SK-N-SH (cell line): ENCODE measurements around the gene ABCA9. TPM values are rescaled to one million over a fixed set of nuclear protein-coding genes. Genes with fewer than 3 reads are reported as not detected.
"Not testable (repeated sequence)": the region's sequence is repeated elsewhere in the genome, so short reads cannot be mapped to it uniquely, and the experiment has no call there.

ENCODE experiments used
- CTCF ChIA-PET: fragments of 300-600, 350-600 bp; formaldehyde crosslinking; extraction: SDS; loops from one replicate; lab custom pipeline; 2021; lab: Yijun Ruan, JAX
- POLR2A ChIA-PET: fragments of 350-600 bp; sonication (Branson Sonifier 250); formaldehyde crosslinking; extraction: SDS; loops from one replicate; lab custom pipeline; 2020; ENCODE audit warnings: antibody characterized with exemption, inconsistent platforms; lab: Yijun Ruan, JAX
- DNase-seq: peaks from one replicate; pipeline ENCODE4 v3.0.0; 2012
- H2AFZ ChIP-seq: fragments of 200-600 bp; sonication (generic); 2 replicates; pipeline ENCODE4 v1.8.1; 2016; ENCODE audit warnings: antibody characterized with exemption, mild to moderate bottlenecking, low read depth
- H3F3A ChIP-seq: fragments of 200-600 bp; sonication (generic); replicated peaks from 2 replicates; pipeline ENCODE3; 2016; ENCODE audit warnings: antibody characterized with exemption, mild to moderate bottlenecking; ENCODE audit not compliant: insufficient read depth
- H3K27ac ChIP-seq, 2 experiments: fragments of 200-500 bp in 1 of 2; fragments of 200-600 bp in 1 of 2; sonication (Bioruptor generic) in 1 of 2; sonication (generic), shearing (Covaris generic) in 1 of 2; 2 replicates each; pipeline versions ENCODE4 v1.5.1 to v1.6.1; 2014 to 2016; ENCODE audit warnings: low read depth in 2 of 2, inconsistent platforms in 1 of 2, low read length in 1 of 2, mild to moderate bottlenecking in 1 of 2, mixed read lengths in 1 of 2
- H3K27me3 ChIP-seq: fragments of 200-600 bp; sonication (generic), shearing (Covaris generic); 2 replicates; pipeline ENCODE4 v1.6.1; 2016; ENCODE audit warnings: mixed run types; ENCODE audit not compliant: insufficient read depth
- H3K36me3 ChIP-seq, 2 experiments: fragments of 200-500 bp in 1 of 2; fragments of 200-600 bp in 1 of 2; sonication (Bioruptor generic) in 1 of 2; sonication (generic) in 1 of 2; replicated peaks in 1 of 2; 2 replicates each; pipeline versions ENCODE3 to v1.5.1; 2014 to 2016; ENCODE audit warnings: low read length in 1 of 2, mild to moderate bottlenecking in 1 of 2; ENCODE audit not compliant: insufficient read depth in 2 of 2, control insufficient read depth in 1 of 2
- H3K4me1 ChIP-seq, 2 experiments: fragments of 200-500 bp in 1 of 2; fragments of 200-600 bp in 1 of 2; sonication (Bioruptor generic) in 1 of 2; sonication (generic), shearing (Covaris generic) in 1 of 2; 2 replicates each; pipeline versions ENCODE4 v1.5.1 to v1.6.1; 2014 to 2016; ENCODE audit warnings: low read depth in 1 of 2, low read length in 1 of 2, mixed run types in 1 of 2; ENCODE audit not compliant: insufficient read depth in 2 of 2, control insufficient read depth in 1 of 2
- H3K4me2 ChIP-seq: fragments of 200-600 bp; sonication (generic), shearing (Covaris generic); 2 replicates; pipeline ENCODE4 v1.6.1; 2017; ENCODE audit warnings: mixed run types
- H3K4me3 ChIP-seq, 2 experiments: fragments of 200-500 bp in 1 of 2; fragments of 200-600 bp in 1 of 2; sonication (Bioruptor generic) in 1 of 2; sonication (generic), shearing (Covaris generic) in 1 of 2; 2 replicates each; pipeline versions ENCODE4 v1.5.1 to v1.8.1; 2014 to 2016; ENCODE audit warnings: low read depth in 2 of 2, inconsistent platforms in 1 of 2, low read length in 1 of 2, mild to moderate bottlenecking in 1 of 2, mixed read lengths in 1 of 2, moderate library complexity in 1 of 2
- H3K79me2 ChIP-seq: fragments of 200-600 bp; sonication (generic); 2 replicates; pipeline ENCODE4 v1.8.1; 2017; ENCODE audit warnings: mild to moderate bottlenecking; ENCODE audit not compliant: insufficient read depth
- H3K9ac ChIP-seq: fragments of 200-600 bp; sonication (generic); 2 replicates; pipeline ENCODE4 v1.6.1; 2017; ENCODE audit warnings: mixed run types
- H3K9me2 ChIP-seq: fragments of 200-600 bp; sonication (generic); 2 replicates; pipeline ENCODE4 v1.6.1; 2017; ENCODE audit warnings: mixed run types
- H3K9me3 ChIP-seq: fragments of 200-600 bp; sonication (generic); 2 replicates; pipeline ENCODE4 v1.6.1; 2017; ENCODE audit warnings: mixed run types, mild to moderate bottlenecking, moderate library complexity
- H4K20me1 ChIP-seq: fragments of 200-600 bp; sonication (generic); 2 replicates; pipeline ENCODE4 v1.6.1; 2017; ENCODE audit warnings: mild to moderate bottlenecking, mixed run types; ENCODE audit not compliant: insufficient read depth
- MAX ChIP-seq: IDR thresholded peaks from 2 replicates; pipeline ENCODE4 v1.4.0; 2012; ENCODE audit warnings: low read depth
- REST ChIP-seq: IDR thresholded peaks from 2 replicates; pipeline ENCODE4 v1.6.1; 2012; ENCODE audit warnings: mild to moderate bottlenecking, low read depth, low read length, moderate library complexity
- TCF12 ChIP-seq: IDR thresholded peaks from 2 replicates; pipeline ENCODE4 v1.4.0; 2012
- WGBS: methylation state at CpG from one replicate; pipeline ENCODE4 v1.1.6; 2017; ENCODE audit warnings: low lambda C conversion rate; 5-methylcytosine and 5-hydroxymethylcytosine counted together
- polyA plus RNA-seq, 3 experiments: library from polyadenylated mRNA; depleted of rRNA; stranded (reverse); fragments of >200 nt; gene quantifications; 2 replicates each; pipeline ENCODE4 v1.2.3, GENCODE V29; 2012

The ABCA9 gene
- polyA plus RNA-seq, 1 of the 3 experiments (the other 2 are of a cell fraction) = 0.07 TPM

DNA sequence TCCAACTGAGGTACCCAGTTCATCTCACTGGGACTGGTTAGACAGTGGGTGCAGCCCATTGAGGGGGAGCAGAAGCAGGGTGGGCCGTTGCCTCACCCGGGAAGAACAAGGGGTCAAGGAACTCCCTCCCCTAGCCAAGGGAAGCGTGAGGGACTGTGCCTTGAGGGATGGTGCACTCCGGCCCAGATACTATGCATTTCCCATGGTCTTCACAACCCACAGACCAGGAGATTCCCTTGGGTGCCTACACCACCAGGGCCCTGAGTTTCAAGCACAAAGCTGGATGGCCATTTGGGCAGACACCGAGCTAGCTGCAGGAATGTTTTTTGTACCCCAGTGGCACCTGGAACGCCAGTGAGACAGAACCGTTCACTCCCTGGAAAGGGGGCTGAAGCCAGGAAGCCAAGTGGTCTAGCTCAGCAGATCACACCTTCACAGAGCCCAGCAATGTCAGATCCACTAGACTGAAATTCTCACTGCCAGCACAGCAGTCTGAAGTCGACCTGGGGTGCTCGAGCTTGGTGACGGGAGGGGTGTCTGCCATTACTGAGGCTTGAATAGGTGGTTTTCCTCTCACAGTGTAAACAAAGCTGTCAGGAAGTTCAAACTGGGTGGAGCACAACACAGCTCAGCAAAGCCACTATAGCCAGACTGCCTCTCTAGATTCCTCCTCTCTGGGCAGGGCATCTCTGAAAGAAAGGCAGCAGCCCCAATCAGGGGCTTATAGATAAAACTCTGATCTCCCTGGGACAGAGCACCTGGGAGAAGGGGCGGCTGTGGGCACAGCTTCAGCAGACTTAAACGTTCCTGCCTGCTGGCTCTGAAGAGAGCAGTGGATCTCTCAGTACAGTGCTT lies 9.9 kb upstream of the ABCA9 start:
- H3K36me3 ChIP-seq, H2AFZ ChIP-seq, H3K9ac ChIP-seq, CTCF ChIA-PET, POLR2A ChIA-PET, H3K27ac ChIP-seq, H3K79me2 ChIP-seq, H4K20me1 ChIP-seq, H3K27me3 ChIP-seq, H3K4me1 ChIP-seq, H3K9me3 ChIP-seq, H3F3A ChIP-seq, H3K4me2 ChIP-seq, H3K9me2 ChIP-seq, H3K4me3 ChIP-seq, DNase-seq: not testable (repeated sequence)
- WGBS = 15% methylated on average over 12 of the region's 12 CpGs

DNA sequence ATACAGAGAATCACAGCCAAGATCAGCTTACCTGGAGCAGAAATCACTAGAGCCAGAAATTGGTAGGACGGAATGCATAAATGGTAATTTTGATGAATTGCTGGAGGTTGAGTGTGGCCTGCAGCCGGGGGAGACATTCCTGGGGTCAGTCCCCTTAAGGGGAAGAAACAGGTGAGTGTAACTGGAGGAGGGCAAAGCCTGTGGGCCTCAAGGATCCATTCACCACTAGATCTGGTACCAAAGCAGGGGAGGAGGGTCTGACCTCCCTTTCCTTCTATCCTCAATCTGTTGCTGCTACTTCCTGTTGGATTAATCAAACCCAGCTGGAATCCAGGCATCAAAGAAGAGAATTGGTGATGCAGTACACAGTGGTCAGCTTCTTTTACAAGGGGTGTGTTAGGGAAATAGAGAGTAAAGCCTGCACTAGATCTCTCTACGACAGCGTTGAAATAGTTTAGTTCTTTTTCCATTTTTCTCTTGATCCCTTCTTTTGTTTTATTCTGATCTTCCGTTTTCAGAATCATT lies 8.6 kb upstream of the ABCA9 start:
- DNase-seq = peak; percentile 32
- Histone ChIP-seq H3K9me3 (no peaks in the 10 kb centered on the region), H3K79me2 (no peaks in the 10 kb centered on the region), H4K20me1 (no peaks in the 10 kb centered on the region), H3K4me3 (no peak overlapping the region), H3K27me3 (no peaks in the 10 kb centered on the region; the same call in 1 of the 2 replicates), H3K4me2 (no peak overlapping the region), H3K36me3 (no peaks in the 10 kb centered on the region), H3K4me1 (peaks cover 0 to 6% of the 10 kb centered on the region in 2 experiments; a peak in 2 of 4 replicates), H3K9ac (no peak overlapping the region), H2AFZ (no peak overlapping the region), H3K9me2 (no peaks in the 10 kb centered on the region), H3K27ac (no peak overlapping the region), H3F3A (no peaks in the 10 kb centered on the region)
- WGBS = 44% methylated on average over 5 of the region's 5 CpGs
- no peak for TF ChIP-seq REST
- TF ChIP-seq TCF12 = peak; percentile 22; the same call in 1 of the 2 replicates
- TF ChIP-seq MAX = no peak
- ChIA-PET CTCF (interaction anchor here (0.8 to 1.0 kb wide), 2 partner anchors 178 to 206 kb away, joined by 3 read pairs; no protein-coding TSS in a partner anchor), POLR2A (no interaction called here)
